Measurements from ENCODE around the gene WAPL. TPM values are rescaled to one million over a fixed set of nuclear protein-coding genes. Genes with fewer than 3 reads are reported as not detected.
A peak's percentile ranks its signal among the peaks of the same experiment; 100 is the strongest.

The WAPL gene
- polyA plus RNA-seq, 3 donors = 17.8 to 26.5 (median 18.3) TPM

DNA sequence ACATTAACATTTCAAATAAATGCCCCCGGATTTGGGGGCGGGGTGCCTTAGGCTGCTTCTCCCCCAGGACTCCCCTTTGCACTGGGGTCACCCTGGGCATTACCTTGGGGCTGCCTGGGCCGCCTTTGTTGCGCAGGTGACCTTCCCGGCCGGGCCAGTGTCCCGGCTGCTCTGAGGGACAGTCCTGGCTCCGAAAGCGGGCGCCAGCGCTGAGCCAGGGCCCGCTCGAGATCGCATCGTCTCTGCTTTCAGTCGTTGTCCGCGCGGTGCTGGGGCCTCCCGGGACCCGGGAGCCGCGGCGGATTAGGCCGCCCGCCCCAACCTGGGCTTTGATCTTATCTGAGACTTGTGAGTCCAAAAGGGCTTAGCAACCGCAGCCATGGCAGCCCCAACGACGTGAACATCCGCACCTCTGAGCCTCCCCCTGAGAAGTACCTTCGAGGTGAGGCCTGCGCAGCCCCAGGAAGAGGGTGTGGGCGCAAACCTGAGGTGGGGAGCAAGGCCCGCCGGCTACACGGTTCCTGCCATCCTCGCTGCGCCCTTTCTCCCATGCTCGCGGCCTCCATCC, 14.8 kb upstream of the WAPL start:
- H3K4me3 ChIP-seq (replicated peaks in 1 of 3; ENCODE audit: low read depth in 2 of 3, low read length in 3 of 3) = peak overlapping the region; percentile 0 to 79 (median 50)
- H4K20me1 ChIP-seq (ENCODE audit: insufficient read depth, low read length) = no peaks in the 10 kb centered on the region
- peaks cover 0 to 27% of the 10 kb centered on the region in 2 donors for H3K27me3 ChIP-seq (ENCODE audit: control insufficient read depth in 2 of 2, insufficient read depth in 2 of 2, low read length in 2 of 2)
- H3K27me3 Mint-ChIP-seq (ENCODE audit: low read depth in 3 of 3) = peaks cover 19 to 38% (median 28%) of the 10 kb centered on the region in 3 donors
- peak in 1 of 3 donors; percentile 9 for DNase-seq
- peaks cover 0 to 3% of the 10 kb centered on the region in 2 donors for H3K9me3 ChIP-seq (replicated peaks in 1 of 2; ENCODE audit: control insufficient read depth in 1 of 2, insufficient read depth in 1 of 2, low read length in 2 of 2)
- H3K9me3 Mint-ChIP-seq = peaks cover 2 to 16% (median 11%) of the 10 kb centered on the region in 7 donors
- WGBS (ENCODE audit: insufficient coverage) = 4% methylated on average over 40 of the region's 40 CpGs
- peak overlapping the region; percentile 89 for H3K4me2 ChIP-seq (replicated peaks; ENCODE audit: extremely low read depth, low read length, poor library complexity, severe bottlenecking)
- intact Hi-C loops (cut with micrococcal nuclease) = no loop called here
- no peak for TF ChIP-seq CTCF (IDR thresholded peaks at IDR 0.05)
- no peaks in the 10 kb centered on the region for H3K36me3 ChIP-seq (replicated peaks in 1 of 2; ENCODE audit: control insufficient read depth in 1 of 2, insufficient read depth in 2 of 2, low read length in 2 of 2)
- H3K4me3 Mint-ChIP-seq = peak overlapping the region; percentile 85 to 94
- no peak overlapping the region for H3K27ac ChIP-seq (ENCODE audit: low read depth in 1 of 2, low read length in 2 of 2)
- H3K27ac Mint-ChIP-seq = peak overlapping the region in 1 of 7 donors; percentile 13
- peaks cover 18% of the 10 kb centered on the region for H3K4me1 Mint-ChIP-seq
- H3K79me2 ChIP-seq (ENCODE audit: insufficient read depth, low read length) = no peaks in the 10 kb centered on the region
- H3K4me1 ChIP-seq (ENCODE audit: control insufficient read depth in 1 of 2, insufficient read depth in 2 of 2, low read length in 2 of 2) = peaks cover 14 to 18% of the 10 kb centered on the region in 2 donors
- H3K9ac ChIP-seq (ENCODE audit: insufficient read depth, low read length, poor library complexity, severe bottlenecking) = peak overlapping the region; percentile 38
- peaks cover 0 to 6% of the 10 kb centered on the region in 2 donors for H3K36me3 Mint-ChIP-seq
- H2AFZ ChIP-seq (ENCODE audit: insufficient read depth, low read depth, low read length, poor library complexity, severe bottlenecking) = peak overlapping the region; percentile 93

- Histone ChIP-seq H3K4me3 (replicated peaks in 1 of 3; ENCODE audit: low read depth in 2 of 3, low read length in 3 of 3) (peak overlapping the region; percentile 34 to 79 (median 50)), H3K27ac (ENCODE audit: low read depth in 1 of 2, low read length in 2 of 2) (no peak overlapping the region), H3K36me3 (replicated peaks in 1 of 2; ENCODE audit: control insufficient read depth in 1 of 2, insufficient read depth in 2 of 2, low read length in 2 of 2) (no peaks in the 10 kb centered on the region), H3K4me2 (replicated peaks; ENCODE audit: extremely low read depth, low read length, poor library complexity, severe bottlenecking) (peak overlapping the region; percentile 89), H2AFZ (ENCODE audit: insufficient read depth, low read depth, low read length, poor library complexity, severe bottlenecking) (peak overlapping the region; percentile 93), H3K4me1 (ENCODE audit: control insufficient read depth in 1 of 2, insufficient read depth in 2 of 2, low read length in 2 of 2) (peaks cover 14 to 18% of the 10 kb centered on the region in 2 donors), H4K20me1 (ENCODE audit: insufficient read depth, low read length) (no peaks in the 10 kb centered on the region), H3K27me3 (ENCODE audit: control insufficient read depth in 2 of 2, insufficient read depth in 2 of 2, low read length in 2 of 2) (peaks cover 0 to 27% of the 10 kb centered on the region in 2 donors), H3K9ac (ENCODE audit: insufficient read depth, low read length, poor library complexity, severe bottlenecking) (peak overlapping the region; percentile 38), H3K79me2 (ENCODE audit: insufficient read depth, low read length) (no peaks in the 10 kb centered on the region), H3K9me3 (replicated peaks in 1 of 2; ENCODE audit: control insufficient read depth in 1 of 2, insufficient read depth in 1 of 2, low read length in 2 of 2) (peaks cover 0 to 3% of the 10 kb centered on the region in 2 donors)
- intact Hi-C loops (cut with micrococcal nuclease) = no loop called here
- no peak for TF ChIP-seq CTCF (IDR thresholded peaks at IDR 0.05)
- Mint-ChIP-seq H3K4me3 (peak overlapping the region; percentile 85 to 94), H3K27ac (no peak overlapping the region), H3K4me1 (peaks cover 18% of the 10 kb centered on the region), H3K9me3 (peaks cover 2 to 14% (median 11%) of the 10 kb centered on the region in 7 donors), H3K36me3 (peaks cover 0 to 6% of the 10 kb centered on the region in 2 donors), H3K27me3 (ENCODE audit: low read depth in 3 of 3) (peaks cover 19 to 38% (median 28%) of the 10 kb centered on the region in 3 donors)
- 49% methylated on average over 45 of the region's 47 CpGs for WGBS (ENCODE audit: insufficient coverage)
- peak in 2 of 3 donors; percentile 16 to 17 for DNase-seq
Measured at GRCh38 chr10:86535132-86535882, 13.7 kb upstream of the WAPL start.

Measured in CD14-positive monocyte (primary cell).